ENCODE results near the gene CETN1. TPM values are rescaled to one million over a fixed set of nuclear protein-coding genes. Genes with fewer than 3 reads are reported as not detected.

Gene CETN1
- total and polyA plus RNA-seq, 3 experiments from 2014 or later: not detected

GRCh38 chr18:564708-565561 is 15.2 kb upstream of the CETN1 start:
- Histone ChIP-seq H3K36me3 (ENCODE audit: insufficient read depth, low read length) (no peaks in the 10 kb centered on the region), H3K27me3 (ENCODE audit: insufficient read depth, low read length, poor library complexity, severe bottlenecking) (no peaks in the 10 kb centered on the region), H3K4me1 (ENCODE audit: insufficient read depth, low read length) (no peaks in the 10 kb centered on the region), H3K4me3 (ENCODE audit: low read length) (no peak overlapping the region), H3K27ac (ENCODE audit: low read depth, low read length) (no peak overlapping the region), H3K9me3 (ENCODE audit: low read length) (no peaks in the 10 kb centered on the region)
- DNase-seq: no peak
- Mint-ChIP-seq H3K9me3 (no peaks in the 10 kb centered on the region), H3K4me1 (no peaks in the 10 kb centered on the region), H3K27me3 (peaks cover 7 to 20% of the 10 kb centered on the region in 2 donors), H3K36me3 (no peaks in the 10 kb centered on the region), H3K4me3 (no peak overlapping the region), H3K27ac (no peak overlapping the region)
- POLR2A ChIA-PET: no interaction called here
- CTCF ChIA-PET: no interaction called here

- ChIA-PET CTCF (no interaction called here), POLR2A (no interaction called here)
- Mint-ChIP-seq H3K9me3 (no peaks in the 10 kb centered on the region), H3K36me3 (no peaks in the 10 kb centered on the region), H3K27ac (no peak overlapping the region), H3K27me3 (peaks cover 7 to 20% of the 10 kb centered on the region in 2 donors), H3K4me1 (no peaks in the 10 kb centered on the region), H3K4me3 (no peak overlapping the region)
- Histone ChIP-seq H3K27ac (ENCODE audit: low read depth, low read length) (no peak overlapping the region), H3K36me3 (ENCODE audit: insufficient read depth, low read length) (no peaks in the 10 kb centered on the region), H3K4me1 (ENCODE audit: insufficient read depth, low read length) (no peaks in the 10 kb centered on the region), H3K9me3 (ENCODE audit: low read length) (no peaks in the 10 kb centered on the region), H3K27me3 (ENCODE audit: insufficient read depth, low read length, poor library complexity, severe bottlenecking) (no peaks in the 10 kb centered on the region), H3K4me3 (ENCODE audit: low read length) (no peak overlapping the region)
- DNase-seq: no peak
These were observed 14.6 kb upstream of the CETN1 start for GRCh38 chr18:565562-566061.

GRCh38 chr18:567122-567521 is 13.1 kb upstream of the CETN1 start:
- H3K4me3 ChIP-seq (ENCODE audit: low read length): no peak overlapping the region
- H3K9me3 ChIP-seq (ENCODE audit: low read length): no peaks in the 10 kb centered on the region
- H3K36me3 ChIP-seq (ENCODE audit: insufficient read depth, low read length): no peaks in the 10 kb centered on the region
- Mint-ChIP-seq H3K9me3 (no peaks in the 10 kb centered on the region), H3K27ac (no peak overlapping the region), H3K27me3 (peaks cover 7 to 20% of the 10 kb centered on the region in 2 donors), H3K4me1 (no peaks in the 10 kb centered on the region), H3K36me3 (no peaks in the 10 kb centered on the region), H3K4me3 (no peak overlapping the region)
- CTCF ChIA-PET: no interaction called here
- H3K27me3 ChIP-seq (ENCODE audit: insufficient read depth, low read length, poor library complexity, severe bottlenecking): no peaks in the 10 kb centered on the region
- DNase-seq: no peak
- POLR2A ChIA-PET: no interaction called here
- H3K4me1 ChIP-seq (ENCODE audit: insufficient read depth, low read length): no peaks in the 10 kb centered on the region
- no peak overlapping the region for H3K27ac ChIP-seq (ENCODE audit: low read depth, low read length)

- POLR2A ChIA-PET: no interaction called here
- no peaks in the 10 kb centered on the region for H3K4me1 Mint-ChIP-seq
- H3K36me3 Mint-ChIP-seq: no peaks in the 10 kb centered on the region
- H3K4me1 ChIP-seq (ENCODE audit: insufficient read depth, low read length): no peaks in the 10 kb centered on the region
- H3K27ac ChIP-seq (ENCODE audit: low read depth, low read length): no peak overlapping the region
- DNase-seq: no peak
- no peak overlapping the region for H3K4me3 ChIP-seq (ENCODE audit: low read length)
- CTCF ChIA-PET: no interaction called here
- H3K9me3 Mint-ChIP-seq: no peaks in the 10 kb centered on the region
- H3K27me3 Mint-ChIP-seq: peaks cover 9 to 20% of the 10 kb centered on the region in 2 donors
- H3K9me3 ChIP-seq (ENCODE audit: low read length): no peaks in the 10 kb centered on the region
- no peak overlapping the region for H3K4me3 Mint-ChIP-seq
- no peaks in the 10 kb centered on the region for H3K36me3 ChIP-seq (ENCODE audit: insufficient read depth, low read length)
- no peaks in the 10 kb centered on the region for H3K27me3 ChIP-seq (ENCODE audit: insufficient read depth, low read length, poor library complexity, severe bottlenecking)
- H3K27ac Mint-ChIP-seq: no peak overlapping the region
These were observed 11.4 kb upstream of the CETN1 start for GRCh38 chr18:568731-569130.

- Histone ChIP-seq H3K36me3 (ENCODE audit: insufficient read depth, low read length) (no peaks in the 10 kb centered on the region), H3K27ac (ENCODE audit: low read depth, low read length) (no peak overlapping the region), H3K27me3 (ENCODE audit: insufficient read depth, low read length, poor library complexity, severe bottlenecking) (no peaks in the 10 kb centered on the region), H3K4me1 (ENCODE audit: insufficient read depth, low read length) (no peaks in the 10 kb centered on the region), H3K4me3 (ENCODE audit: low read length) (no peak overlapping the region), H3K9me3 (ENCODE audit: low read length) (no peaks in the 10 kb centered on the region)
- POLR2A ChIA-PET: no interaction called here
- H3K36me3 Mint-ChIP-seq: no peaks in the 10 kb centered on the region
- H3K9me3 Mint-ChIP-seq: no peaks in the 10 kb centered on the region
- H3K27ac Mint-ChIP-seq: no peak overlapping the region
- peaks cover 9 to 20% of the 10 kb centered on the region in 2 donors for H3K27me3 Mint-ChIP-seq
- no peak for DNase-seq
- H3K4me1 Mint-ChIP-seq: no peaks in the 10 kb centered on the region
- H3K4me3 Mint-ChIP-seq: no peak overlapping the region
- CTCF ChIA-PET: no interaction called here
These were observed 9.9 kb upstream of the CETN1 start for GRCh38 chr18:570256-570655.

- CTCF ChIA-PET: no interaction called here
These were observed 9.5 kb upstream of the CETN1 start for GRCh38 chr18:570697-571096.

GRCh38 chr18:572091-572830 is 7.9 kb upstream of the CETN1 start:
- peaks cover 8 to 9% of the 10 kb centered on the region in 2 donors for H3K27me3 Mint-ChIP-seq
- H3K4me1 Mint-ChIP-seq: no peaks in the 10 kb centered on the region
- Histone ChIP-seq H3K27me3 (ENCODE audit: insufficient read depth, low read length, poor library complexity, severe bottlenecking) (no peaks in the 10 kb centered on the region), H3K36me3 (ENCODE audit: insufficient read depth, low read length) (no peaks in the 10 kb centered on the region), H3K27ac (ENCODE audit: low read depth, low read length) (no peak overlapping the region), H3K4me3 (ENCODE audit: low read length) (no peak overlapping the region), H3K9me3 (ENCODE audit: low read length) (no peaks in the 10 kb centered on the region), H3K4me1 (ENCODE audit: insufficient read depth, low read length) (no peaks in the 10 kb centered on the region)
- H3K9me3 Mint-ChIP-seq: no peaks in the 10 kb centered on the region
- H3K27ac Mint-ChIP-seq: no peak overlapping the region
- H3K36me3 Mint-ChIP-seq: no peaks in the 10 kb centered on the region
- ChIA-PET CTCF (no interaction called here), POLR2A (no interaction called here)
- no peak for DNase-seq
- H3K4me3 Mint-ChIP-seq: no peak overlapping the region

More at GRCh38 chr18:570697-571096, 9.5 kb upstream of the CETN1 start:
- Histone ChIP-seq H3K4me3 (ENCODE audit: low read length) (no peak overlapping the region), H3K27me3 (ENCODE audit: insufficient read depth, low read length, poor library complexity, severe bottlenecking) (no peaks in the 10 kb centered on the region), H3K9me3 (ENCODE audit: low read length) (no peaks in the 10 kb centered on the region), H3K27ac (ENCODE audit: low read depth, low read length) (no peak overlapping the region), H3K4me1 (ENCODE audit: insufficient read depth, low read length) (no peaks in the 10 kb centered on the region), H3K36me3 (ENCODE audit: insufficient read depth, low read length) (no peaks in the 10 kb centered on the region)
- Mint-ChIP-seq H3K27ac (no peak overlapping the region), H3K36me3 (no peaks in the 10 kb centered on the region), H3K4me3 (no peak overlapping the region), H3K27me3 (peaks cover 9 to 16% of the 10 kb centered on the region in 2 donors), H3K9me3 (no peaks in the 10 kb centered on the region), H3K4me1 (no peaks in the 10 kb centered on the region)
- POLR2A ChIA-PET: no interaction called here
- no peak for DNase-seq

GRCh38 chr18:572831-573289 is 7.3 kb upstream of the CETN1 start:
- H3K27ac ChIP-seq (ENCODE audit: low read depth, low read length): no peak overlapping the region
- H3K4me3 ChIP-seq (ENCODE audit: low read length): no peak overlapping the region
- no peaks in the 10 kb centered on the region for H3K9me3 Mint-ChIP-seq
- no peak overlapping the region for H3K4me3 Mint-ChIP-seq
- H3K4me1 Mint-ChIP-seq: no peaks in the 10 kb centered on the region
- no peaks in the 10 kb centered on the region for H3K27me3 ChIP-seq (ENCODE audit: insufficient read depth, low read length, poor library complexity, severe bottlenecking)
- H3K27me3 Mint-ChIP-seq: peaks cover 5 to 8% of the 10 kb centered on the region in 2 donors
- H3K36me3 Mint-ChIP-seq: no peaks in the 10 kb centered on the region
- no peaks in the 10 kb centered on the region for H3K36me3 ChIP-seq (ENCODE audit: insufficient read depth, low read length)
- no peaks in the 10 kb centered on the region for H3K9me3 ChIP-seq (ENCODE audit: low read length)
- POLR2A ChIA-PET: no interaction called here
- CTCF ChIA-PET: no interaction called here
- no peak for DNase-seq
- H3K27ac Mint-ChIP-seq: no peak overlapping the region
- H3K4me1 ChIP-seq (ENCODE audit: insufficient read depth, low read length): no peaks in the 10 kb centered on the region
